ENCODE results near the gene TMEM223.
"Not testable (repeated sequence)": the region's sequence is repeated elsewhere in the genome, so short reads cannot be mapped to it uniquely, and the experiment has no call there.

TMEM223 gene

DNA sequence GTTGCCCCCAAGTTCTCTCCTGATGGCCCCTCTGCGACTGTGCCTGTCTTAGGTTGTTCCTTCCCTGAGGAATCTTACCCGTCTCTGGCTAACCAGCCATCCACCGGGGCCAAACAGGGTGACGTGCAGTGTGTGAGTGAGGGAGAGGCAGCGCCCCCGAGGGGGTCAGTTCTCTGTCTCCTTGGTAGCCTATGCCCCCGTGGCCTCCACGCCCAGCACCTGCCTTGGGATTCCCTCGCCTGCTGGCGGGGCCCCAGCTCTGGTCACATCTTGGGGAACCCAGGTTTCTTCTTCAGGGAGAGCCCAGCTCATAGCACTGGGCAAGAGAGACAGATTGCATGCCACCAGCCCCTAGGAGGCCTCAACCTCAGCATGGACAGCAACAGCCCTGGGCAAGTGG, 7.7 kb upstream of the TMEM223 start:
- DNase-seq = no peak

DNA sequence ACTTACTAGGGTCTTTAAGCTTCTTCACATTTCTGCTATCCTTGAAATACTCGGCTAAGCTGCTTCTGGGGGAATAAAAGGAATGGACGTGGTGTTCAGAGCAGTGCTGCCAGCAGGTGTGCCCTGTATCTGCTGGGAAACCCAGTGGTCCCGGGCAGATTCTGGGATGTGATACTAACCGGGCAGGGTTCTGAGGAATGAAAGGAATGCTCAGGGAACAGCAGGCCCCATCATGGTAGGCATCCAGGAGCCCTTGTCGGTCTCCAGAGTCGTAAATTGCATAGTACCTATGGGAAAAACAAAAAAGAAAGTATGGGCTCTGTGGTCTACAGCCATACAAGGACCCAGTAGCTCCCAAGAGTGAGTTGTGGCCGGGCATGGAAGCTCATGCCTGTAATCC, 4.5 kb upstream of the TMEM223 start:
- DNase-seq = no peak

DNA sequence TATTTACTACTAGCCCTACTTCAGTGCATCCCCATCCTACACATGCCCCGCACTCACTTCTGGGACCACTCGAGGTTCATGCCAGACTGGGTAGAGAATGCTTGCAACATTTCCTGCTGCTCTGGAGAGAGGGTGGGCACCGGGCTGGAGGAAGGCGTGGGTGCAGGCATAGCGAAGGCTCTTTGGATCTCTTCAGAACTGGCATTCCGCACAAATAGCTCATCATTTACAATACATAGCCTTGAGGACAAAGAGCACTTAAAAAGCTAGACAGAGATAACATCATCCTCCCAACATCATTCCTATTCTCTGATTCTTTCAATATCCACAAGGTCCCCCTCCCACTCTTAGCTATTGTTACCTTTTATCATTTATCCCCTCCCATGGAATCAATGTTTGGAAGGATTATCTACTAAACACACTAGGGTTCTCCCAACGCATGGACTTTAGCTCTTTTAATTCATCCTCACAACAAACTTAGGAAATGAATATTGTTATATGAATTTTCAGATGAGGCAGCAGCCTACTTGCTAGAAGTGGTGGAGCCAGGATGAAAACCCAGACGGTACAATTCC, 2.5 kb upstream of the TMEM223 start:
- DNase-seq = no peak

DNA sequence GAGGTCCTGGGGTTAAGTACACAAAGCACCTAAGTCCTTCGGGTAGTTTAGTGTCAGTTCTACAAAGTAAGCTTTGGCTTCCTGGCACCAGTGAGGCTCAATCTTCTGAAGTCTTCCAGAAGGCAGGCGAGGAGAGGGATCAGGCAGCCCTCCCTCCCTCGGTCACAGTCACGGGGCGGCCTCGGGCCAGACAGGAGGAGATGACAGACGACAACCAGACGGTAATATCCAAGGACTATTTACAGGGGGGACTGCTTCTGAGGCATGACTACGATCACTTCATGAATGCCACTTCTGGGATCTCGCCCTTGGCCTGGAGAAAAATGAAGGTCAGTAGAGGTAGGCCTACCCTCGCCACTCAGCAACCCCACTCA, 383 bp upstream of the TMEM223 start:
- DNase-seq = no peak

DNA sequence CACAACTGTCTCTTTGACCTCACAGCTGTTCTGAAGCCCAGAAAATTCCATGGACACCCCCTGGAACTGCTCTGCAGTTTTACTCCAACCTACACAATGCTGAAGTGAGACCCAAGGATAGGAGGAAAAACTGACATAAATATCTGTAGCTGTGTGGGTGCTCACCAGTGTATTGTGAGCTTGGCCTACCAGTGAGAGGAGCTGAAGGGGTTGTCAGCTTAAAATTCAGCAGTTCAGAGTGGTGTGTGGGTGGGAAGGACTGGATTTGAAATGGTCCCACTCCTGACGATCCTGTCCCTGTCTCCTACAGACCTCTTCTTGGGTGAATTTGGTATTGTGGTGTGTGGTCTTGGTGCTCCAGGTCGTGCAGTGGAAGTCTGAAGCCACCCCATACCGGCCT, 2.2 kb downstream of the TMEM223 start:
- DNase-seq = no peak

DNA sequence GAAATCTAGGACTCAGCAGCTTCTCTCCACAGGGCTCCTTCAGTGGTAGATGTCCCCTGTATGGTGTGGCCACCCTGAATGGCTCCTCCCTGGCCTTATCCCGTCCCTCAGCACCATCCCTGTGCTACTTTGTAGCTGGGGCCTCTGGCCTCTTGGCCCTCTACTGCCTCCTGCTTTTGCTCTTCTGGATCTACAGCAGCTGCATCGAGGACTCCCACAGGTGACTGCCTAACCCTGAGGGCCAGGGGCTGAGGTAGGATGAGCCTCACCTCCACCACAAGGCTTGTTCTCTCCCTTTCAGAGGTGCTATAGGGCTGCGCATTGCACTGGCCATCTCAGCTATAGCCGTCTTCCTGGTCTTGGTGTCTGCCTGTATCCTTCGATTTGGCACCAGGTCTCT, 2.8 kb downstream of the TMEM223 start:
- no peak for DNase-seq

DNA sequence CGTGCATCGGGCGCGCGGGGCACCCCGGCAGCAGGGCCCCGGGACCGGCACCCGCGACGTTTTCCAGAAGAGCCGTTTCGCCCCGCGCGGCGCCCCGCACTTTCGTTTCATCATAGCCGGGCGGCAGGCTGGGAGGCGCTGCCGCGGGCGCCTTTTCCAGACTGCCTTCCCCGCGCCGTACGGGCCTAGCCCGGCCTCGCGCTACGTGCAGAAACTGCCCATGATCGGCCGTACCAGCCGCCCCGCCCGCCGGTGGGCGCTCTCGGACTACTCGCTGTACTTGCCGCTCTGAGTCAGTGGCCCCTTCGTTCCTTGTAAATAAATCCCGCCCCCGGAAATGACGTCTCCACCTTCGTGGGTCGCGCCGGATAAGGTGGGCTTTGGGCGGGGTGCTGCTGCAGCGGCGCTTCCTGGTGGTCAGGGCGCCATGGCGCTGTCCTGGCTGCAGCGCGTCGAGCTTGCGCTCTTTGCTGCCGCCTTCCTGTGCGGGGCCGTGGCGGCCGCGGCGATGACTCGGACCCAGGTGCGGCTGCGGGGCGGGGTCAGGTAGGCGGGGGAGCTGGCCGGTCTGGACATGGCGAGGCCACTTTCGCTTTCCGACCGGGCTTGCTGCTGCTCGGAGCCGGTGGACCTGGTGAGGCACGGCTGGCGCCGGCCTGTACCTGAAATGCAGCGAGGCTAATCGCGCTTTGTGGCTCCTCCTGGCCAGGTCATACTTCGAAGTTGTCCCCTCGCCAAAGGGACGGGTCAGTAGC, 4.6 kb downstream of the TMEM223 start, which contains the start of gene TMEM179B:
Gene TMEM179B, plus strand, starts transcription at position 398 of the 755 bp plus-strand sequence. Its CDS starts 30 bp downstream, at position 428.
- peak; percentile 100 for DNase-seq

DNA sequence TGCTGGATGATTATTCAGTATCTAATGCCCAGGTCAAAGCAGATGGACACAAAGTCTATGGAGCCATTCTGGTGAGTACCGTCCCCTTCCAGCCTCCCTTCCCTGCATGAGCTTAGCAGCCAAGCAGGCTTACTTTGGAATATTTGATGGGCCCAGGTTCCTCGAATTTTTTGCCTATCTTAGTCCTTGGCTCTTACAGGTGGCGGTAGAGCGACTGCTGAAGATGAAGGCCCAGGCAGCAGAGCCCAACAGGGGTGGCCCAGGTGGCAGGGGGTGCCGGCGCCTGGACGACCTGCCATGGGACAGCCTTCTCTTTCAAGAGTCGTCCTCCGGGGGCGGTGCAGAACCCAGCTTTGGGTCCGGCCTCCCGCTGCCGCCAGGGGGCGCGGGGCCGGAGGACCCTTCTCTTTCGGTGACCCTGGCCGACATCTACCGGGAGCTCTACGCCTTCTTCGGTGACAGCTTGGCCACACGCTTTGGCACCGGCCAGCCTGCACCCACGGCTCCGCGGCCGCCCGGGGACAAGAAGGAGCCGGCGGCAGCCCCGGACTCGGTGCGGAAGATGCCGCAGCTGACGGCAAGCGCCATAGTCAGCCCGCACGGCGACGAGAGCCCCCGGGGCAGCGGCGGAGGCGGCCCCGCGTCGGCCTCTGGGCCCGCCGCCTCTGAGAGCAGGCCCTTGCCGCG, 5.3 kb downstream of the TMEM223 start:
- DNase-seq = peak; percentile 87

DNA sequence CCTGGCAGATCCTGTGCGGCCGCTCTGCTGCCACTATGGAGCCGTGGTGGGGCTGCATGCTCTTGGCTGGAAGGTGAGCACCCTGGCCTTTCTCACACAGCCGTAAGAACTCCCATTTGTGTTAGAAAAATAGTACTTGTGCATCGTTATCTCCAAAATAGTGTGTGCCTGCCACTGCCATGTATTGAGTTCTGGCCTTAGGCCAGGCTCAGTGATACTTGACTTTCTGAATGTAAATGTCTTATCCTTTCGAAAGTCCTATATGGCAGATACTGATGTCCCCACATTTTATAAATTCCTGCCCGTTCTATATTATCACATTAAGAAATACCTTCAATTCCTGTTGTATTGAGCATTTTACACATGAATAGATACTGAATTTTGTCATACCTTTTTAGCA, 9.1 kb downstream of the TMEM223 start:
- no peak for DNase-seq

DNA sequence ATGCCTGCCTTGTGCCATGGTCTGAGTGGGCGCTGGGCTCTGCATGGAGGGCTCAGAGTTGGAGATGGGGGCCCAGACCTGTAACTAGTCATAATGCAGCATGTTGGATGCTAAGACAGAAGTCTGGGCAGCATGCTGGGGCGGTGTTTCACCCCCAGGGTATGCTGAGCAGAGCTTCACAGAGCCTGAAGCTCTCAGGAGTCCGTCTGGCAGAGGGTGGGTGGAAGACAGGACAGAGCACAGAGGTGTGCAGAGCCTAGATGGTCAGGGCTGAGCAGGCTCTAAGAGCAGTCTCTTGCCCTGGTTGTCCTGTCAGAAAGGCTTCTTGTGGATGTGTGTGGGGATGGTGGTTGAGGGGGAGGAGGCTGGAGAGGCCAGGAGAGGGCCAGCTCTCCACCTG, 13.4 kb downstream of the TMEM223 start:
- no peak for DNase-seq

DNA sequence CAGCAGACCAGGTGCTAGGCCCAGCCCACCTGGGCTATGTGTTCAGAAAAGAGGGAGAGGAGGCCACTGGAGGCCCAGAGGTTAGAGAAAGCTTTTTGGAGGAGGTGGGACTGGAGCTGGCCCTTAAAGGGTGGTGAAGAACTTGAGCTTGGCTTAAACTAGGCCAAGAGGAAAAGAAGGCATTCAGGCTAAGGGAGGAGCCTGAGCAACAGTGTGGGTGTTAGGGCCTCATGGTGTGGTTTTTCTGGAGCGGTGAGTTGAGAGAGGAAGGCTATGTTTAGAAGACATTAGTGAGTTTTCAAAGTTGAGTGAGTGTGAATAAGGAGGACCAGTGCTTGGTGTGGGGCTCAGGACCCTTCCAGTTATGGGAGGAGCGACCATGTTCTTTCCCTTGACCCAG, 14.4 kb downstream of the TMEM223 start:
- DNase-seq = no peak

DNA sequence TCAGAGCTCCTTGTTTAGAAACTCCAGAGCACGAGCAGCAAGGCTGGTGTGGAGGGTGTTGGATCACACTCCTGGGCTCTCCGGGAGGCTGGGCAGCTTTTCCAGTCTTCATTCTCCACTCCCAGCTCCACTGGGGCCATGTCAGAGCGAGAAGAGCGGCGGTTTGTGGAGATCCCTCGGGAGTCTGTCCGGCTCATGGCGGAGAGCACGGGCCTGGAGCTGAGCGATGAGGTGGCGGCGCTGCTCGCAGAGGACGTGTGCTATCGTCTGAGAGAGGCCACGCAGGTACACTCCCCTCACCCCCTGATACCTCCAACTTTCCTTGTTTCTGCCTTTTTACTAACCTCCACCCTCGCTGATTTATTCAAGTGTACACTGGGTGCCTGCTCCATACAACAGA, 16.2 kb downstream of the TMEM223 start:
- no peak for DNase-seq

DNA sequence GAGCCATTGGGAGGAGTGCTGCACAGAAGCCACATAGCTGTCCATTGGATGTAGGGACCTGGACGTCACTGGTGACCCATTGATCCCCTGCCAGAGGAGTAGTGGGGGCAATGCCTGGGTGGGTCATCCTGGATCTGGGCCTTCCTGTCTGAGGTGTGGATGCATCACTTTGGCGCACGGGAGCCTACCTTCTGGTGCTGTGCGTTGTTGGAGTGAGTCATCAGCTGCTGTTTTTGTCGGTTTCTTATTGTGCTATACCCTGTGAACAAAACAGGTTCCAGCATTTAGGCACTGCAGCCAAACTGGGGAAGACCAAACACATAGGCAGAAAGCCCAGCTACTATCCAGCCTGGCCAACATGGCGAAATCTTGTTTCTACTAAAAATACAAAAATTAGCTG, 17.4 kb downstream of the TMEM223 start:
- no peak for DNase-seq

DNA sequence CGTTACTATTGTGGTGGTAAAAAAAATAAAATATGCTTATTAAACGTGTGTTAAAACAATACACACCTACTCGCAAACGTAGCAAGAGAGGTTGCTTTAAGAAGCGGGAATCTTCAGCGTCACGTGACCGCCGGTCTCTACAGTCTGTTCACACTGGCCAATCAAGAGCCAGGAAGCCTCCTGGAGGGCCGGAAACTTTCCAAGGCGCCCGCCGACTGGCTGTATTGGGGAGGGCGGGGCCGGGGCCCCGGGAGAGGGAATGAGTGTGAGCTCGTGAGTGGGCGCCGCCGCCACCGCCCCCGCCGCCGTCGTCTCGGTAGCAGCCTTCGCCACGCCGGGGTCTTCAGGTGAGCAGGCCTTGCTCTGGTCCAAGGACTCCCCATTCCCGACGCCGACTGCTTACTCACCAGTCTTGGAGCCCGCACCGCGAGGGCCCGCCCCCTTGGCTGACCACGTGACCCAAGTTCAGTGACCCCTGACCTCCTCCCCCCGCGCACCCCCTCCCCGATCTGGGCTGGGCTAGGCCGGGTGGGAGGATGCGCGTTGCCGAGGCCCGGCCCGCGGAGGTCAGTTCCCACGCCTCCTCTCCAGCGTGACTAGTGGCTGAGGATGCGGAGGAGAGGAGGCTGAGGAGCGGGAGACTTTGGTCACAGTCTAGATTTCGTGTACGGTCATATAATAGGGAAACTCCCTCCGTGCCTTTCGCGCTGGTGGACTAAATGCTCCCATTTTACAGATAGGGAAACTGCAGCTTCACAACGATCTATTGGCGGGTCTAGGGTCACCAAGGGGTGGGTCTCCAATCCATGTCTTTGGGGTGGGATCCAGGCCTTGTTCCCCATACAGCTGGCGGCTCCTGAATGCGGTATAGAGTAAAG, 20.4 kb downstream of the TMEM223 start, which contains the start of gene TAF6L:
Gene TAF6L, plus strand, starts transcription at position 253 of the 878 bp plus-strand sequence. CDS start 4,388 bp downstream, outside the sequence.
- DNase-seq = peak; percentile 90

DNA sequence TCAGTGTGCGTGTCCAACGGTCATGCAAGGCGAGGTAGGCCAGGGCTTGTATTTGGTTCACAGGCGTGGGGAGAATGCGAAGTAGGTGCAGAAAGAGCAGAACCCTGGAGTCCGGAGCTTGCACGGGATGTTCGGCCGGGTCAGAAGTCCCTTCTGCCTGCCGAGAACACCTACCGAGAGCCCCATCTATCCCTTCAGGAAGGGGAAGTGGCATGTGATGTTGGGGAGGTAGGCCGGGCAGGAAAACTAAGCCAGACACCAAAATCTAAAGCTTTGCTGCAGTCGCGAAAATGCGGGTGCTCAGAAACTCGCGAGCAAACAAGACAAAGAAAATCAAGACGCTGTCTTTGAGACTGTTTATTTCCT, 21.0 kb downstream of the TMEM223 start:
- no peak for DNase-seq

DNA sequence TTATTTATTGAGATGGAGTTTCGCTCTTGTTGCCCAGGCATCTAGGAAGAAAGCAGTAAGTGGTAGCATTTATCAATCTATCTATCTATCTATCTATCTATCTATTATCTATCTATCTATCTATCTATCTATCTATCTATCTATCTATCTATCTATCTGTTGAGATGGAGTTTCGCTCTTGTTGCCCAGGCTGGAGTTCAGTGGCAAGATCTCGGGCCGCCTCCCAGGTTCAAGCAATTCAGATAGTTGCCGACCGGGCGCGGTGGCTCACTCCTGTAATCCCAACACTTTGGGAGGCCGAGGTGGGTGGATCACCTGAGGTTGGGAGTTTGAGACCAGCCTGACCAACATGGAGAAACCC, 31.0 kb downstream of the TMEM223 start:
- not testable (repeated sequence) for DNase-seq

DNA sequence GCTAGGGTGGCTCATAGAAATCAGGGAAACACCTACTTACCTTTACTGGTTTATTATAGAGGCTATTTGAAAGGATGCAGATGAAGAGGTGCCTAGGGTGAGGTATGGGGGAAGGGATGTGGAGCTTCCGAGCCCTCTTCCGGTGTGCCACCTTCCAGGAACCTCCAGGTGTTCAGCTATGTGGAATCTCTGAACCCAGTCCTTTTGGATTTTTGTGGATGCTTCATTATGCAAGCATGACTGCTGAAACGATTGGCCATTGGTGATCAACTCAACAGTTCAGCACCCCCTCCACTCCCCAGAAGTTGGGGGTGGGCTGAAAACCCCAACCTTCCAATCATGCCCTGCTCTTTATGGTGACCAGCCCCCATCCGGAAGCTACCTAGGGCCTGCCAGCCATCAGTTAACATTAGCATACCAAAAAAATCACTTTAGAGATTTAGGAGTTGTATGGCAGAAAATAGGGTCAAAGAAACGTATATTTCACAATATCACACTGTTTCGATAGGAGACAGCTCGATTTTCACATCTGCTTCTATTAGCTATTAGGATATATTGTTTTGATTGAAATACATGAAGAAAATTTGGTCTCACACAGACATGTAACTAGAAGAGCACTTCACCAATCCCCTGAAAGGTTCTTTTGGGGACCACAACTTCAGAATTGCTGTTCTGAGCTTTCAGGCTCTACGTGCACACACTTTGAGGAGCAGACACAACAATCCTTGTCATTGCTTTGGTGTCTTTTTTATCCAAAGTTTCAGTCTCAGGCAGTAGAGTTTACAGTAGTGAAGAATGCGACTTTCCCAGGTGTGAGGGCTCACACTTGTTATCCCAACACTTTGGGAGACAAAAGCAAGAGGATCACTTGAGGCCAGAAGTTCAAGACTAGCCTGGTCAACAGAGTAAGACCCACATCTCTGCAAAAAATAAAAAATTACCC, 33.7 kb downstream of the TMEM223 start:
- DNase-seq = no peak

DNA sequence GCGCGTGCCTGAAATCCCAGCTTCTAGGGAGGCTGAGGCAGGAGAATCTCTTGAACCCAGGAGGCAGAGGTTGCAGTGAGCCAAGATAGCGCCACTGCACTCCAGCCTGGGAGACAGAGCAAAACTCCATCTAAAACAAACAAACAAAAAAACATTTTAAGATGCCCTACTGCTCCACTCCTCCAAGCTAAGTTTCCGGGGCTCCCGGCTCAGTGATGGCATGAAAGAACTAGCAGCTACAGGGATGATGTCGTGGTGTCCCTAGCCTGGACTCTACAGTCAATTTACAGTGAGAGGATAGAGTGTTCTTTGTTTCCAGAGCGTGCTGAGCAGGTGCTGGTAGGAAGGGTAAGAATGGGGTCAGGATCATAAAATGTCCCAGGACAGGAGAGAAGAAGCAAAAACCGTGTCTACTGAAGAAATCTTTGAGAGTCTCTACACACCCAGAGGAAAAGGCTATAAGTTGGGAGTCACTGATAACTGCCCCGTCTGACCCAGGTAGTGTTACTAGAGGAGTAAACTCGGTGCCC, 36.7 kb downstream of the TMEM223 start:
- no peak for DNase-seq

DNA sequence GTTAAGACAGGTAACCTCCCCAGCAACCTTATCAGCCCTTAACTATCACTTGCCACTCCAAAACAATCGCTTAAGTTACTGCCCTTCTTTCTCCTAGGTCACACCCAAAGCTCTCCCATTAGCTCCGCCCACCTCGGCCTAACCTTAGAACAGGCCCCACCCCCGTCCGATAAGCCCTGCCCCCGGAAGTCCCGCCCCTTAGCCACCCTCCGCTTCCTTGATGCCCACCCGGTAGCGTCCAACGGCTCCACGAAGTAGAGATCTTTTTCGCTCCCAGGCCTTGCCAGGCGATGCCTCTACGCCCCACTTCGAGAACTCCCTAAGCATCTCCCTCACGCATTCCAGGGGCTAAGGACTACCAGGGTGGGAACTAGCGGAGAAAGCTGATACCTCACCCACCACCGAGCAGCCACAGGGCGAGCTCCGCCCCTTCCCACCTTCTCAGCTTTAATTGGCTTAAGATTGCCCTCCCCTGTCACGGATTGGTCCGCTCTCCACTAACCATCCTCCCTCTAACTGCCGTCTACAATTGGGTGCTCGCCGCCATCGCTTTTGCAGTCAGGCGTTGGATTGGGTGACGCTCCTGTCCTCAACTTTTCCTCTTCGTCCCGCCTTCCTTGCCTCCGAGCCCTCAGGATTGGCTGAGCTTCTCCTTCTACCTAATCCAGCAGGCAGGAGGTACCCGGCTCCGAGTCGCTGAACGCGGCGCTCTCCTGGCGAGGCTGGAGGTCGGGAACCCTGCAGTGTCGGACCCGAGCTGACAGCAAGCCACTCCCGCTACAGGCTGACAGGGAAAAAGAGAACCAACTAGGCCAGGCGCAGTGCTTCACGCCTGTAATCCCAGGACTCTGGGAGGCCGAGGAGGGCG, 37.8 kb downstream of the TMEM223 start, which contains the start of gene ZBTB3:
Gene ZBTB3, minus strand, starts transcription at position 425 of the 868 bp plus-strand sequence. CDS start 496 bp downstream, outside the sequence.
- peak; percentile 95 for DNase-seq

DNA sequence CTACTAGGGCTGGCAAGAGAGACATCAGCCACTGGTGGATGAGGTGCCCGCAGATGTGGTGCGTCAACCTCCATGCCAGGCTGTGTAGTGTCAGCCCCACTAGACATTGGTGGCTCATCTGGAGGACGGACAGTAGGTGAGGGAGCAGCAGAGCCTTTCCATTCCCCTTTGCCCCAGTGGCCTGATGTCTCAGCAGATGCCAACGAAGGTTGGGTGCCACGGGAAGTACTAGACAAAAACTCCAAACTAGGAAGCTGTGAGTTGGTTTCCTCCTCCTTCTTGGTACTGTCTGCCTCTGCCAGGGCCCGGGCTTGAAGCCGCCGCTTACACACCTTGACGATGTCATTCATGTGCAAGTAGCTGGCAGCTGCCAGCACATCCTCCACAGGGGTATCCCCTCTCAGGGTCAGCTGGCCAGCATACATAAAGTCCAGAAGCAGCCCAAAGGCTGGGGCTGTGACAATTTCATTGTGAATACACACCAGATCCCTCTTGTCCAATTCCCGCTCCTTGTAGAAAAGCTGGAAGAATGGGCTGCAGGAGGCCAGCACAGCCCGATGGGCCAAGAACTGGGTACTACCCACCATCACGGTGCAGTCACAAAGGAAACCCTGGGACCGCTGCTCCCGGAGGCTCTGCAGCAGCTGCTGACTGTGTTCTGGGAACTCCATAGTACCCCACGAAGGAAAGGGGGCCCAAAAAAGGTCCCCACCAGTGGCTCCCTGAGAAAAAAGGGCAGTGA, 38.6 kb downstream of the TMEM223 start:
- no peak for DNase-seq
